ENCODE data around the gene SESN1.

The SESN1 gene

DNA sequence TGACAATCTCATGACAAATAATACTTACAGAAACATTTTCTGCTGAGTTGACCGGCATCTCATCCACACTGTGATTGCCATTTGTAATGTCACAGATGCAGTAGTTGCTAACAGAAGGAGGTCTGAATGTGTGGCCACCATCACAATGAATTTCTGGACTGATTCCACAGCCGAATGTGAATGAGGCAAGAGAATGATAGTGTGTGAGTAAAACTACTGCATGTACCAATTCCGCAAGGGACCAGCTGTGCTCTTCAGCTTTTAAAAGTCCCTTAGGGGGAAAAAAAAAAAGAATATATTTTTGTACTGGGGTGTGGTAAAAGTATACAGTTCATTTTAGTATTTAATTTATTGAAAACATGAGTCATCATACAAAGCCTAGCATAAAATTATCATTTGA lies 96.2 kb downstream of the SESN1 start:
- no peak for ATAC-seq (ENCODE audit: insufficient read depth, low read depth)
- Histone ChIP-seq H2AFZ (ENCODE audit: low read depth, low read length) (no peak overlapping the region), H3K4me1 (ENCODE audit: insufficient read depth, low read length) (no peaks in the 10 kb centered on the region), H3K9ac (ENCODE audit: low read depth, low read length) (no peak overlapping the region), H3K79me2 (ENCODE audit: insufficient read depth, low read length) (no peaks in the 10 kb centered on the region), H3K27ac (ENCODE audit: low read length) (no peak overlapping the region), H3K4me3 (ENCODE audit: low read depth in 1 of 2, low read length in 2 of 2) (no peak overlapping the region), H3K9me3 (ENCODE audit: insufficient read depth, low read length, severe bottlenecking) (no peaks in the 10 kb centered on the region), H3K36me3 (ENCODE audit: insufficient read depth, low read length) (0 out of 2 replicates have a peak, but pooled peaks cover 4% of the 10 kb centered on the region), H4K20me1 (ENCODE audit: insufficient read depth, low read length) (no peaks in the 10 kb centered on the region), H3K4me2 (ENCODE audit: insufficient read depth, low read length) (no peak overlapping the region), H3K27me3 (ENCODE audit: insufficient read depth, low read length, poor library complexity) (no peaks in the 10 kb centered on the region)
- no peak for TF ChIP-seq EZH2 (IDR thresholded peaks at IDR 0.05; ENCODE audit: borderline replicate concordance, low read depth, low read length, severe bottlenecking)
- no peak for TF ChIP-seq CTCF (IDR thresholded peaks at IDR 0.05; ENCODE audit: borderline replicate concordance, extremely low read depth, low read length, poor library complexity, severe bottlenecking)
- no peak for DNase-seq

- no peaks in the 10 kb centered on the region for H3K4me1 ChIP-seq (ENCODE audit: insufficient read depth, low read length)
- H3K9me3 ChIP-seq (ENCODE audit: insufficient read depth, low read length, severe bottlenecking) = no peaks in the 10 kb centered on the region
- no peak overlapping the region for H3K4me2 ChIP-seq (ENCODE audit: insufficient read depth, low read length)
- DNase-seq (no peak), ATAC-seq (ENCODE audit: insufficient read depth, low read depth) (no peak)
- H3K27ac ChIP-seq (ENCODE audit: low read length) = no peak overlapping the region
- no peak overlapping the region for H3K4me3 ChIP-seq (ENCODE audit: low read depth in 1 of 2, low read length in 2 of 2)
- no peaks in the 10 kb centered on the region for H3K79me2 ChIP-seq (ENCODE audit: insufficient read depth, low read length)
- no peaks in the 10 kb centered on the region for H3K27me3 ChIP-seq (ENCODE audit: insufficient read depth, low read length, poor library complexity)
- H3K36me3 ChIP-seq (ENCODE audit: insufficient read depth, low read length) = 0 out of 2 replicates have a peak, but pooled peaks cover 7% of the 10 kb centered on the region
- no peak for TF ChIP-seq EZH2 (IDR thresholded peaks at IDR 0.05; ENCODE audit: borderline replicate concordance, low read depth, low read length, severe bottlenecking)
- no peak for TF ChIP-seq CTCF (IDR thresholded peaks at IDR 0.05; ENCODE audit: borderline replicate concordance, extremely low read depth, low read length, poor library complexity, severe bottlenecking)
- no peak overlapping the region for H3K9ac ChIP-seq (ENCODE audit: low read depth, low read length)
- H4K20me1 ChIP-seq (ENCODE audit: insufficient read depth, low read length) = no peaks in the 10 kb centered on the region
- H2AFZ ChIP-seq (ENCODE audit: low read depth, low read length) = no peak overlapping the region
Observed at GRCh38 chr6:108996208-108996607, 98.4 kb downstream of the SESN1 start.

DNA sequence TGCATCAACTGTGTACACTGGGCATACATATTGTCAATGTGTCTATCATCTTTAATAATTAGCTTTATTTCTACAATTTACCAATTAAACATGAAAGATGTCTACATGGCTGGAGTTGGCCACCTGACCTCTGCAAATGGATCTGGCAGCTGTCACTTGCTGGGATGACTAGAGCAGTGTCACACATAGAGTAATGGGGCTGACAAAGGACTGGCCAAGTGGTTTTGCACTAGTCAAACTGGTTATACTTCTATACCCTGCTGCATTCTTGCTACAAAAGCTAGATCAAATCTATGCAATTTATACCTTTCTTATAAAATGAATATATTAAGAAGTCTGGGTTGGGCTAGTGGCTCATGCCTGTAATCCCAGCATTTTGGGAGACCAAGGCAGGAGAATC lies 99.3 kb downstream of the SESN1 start:
- Histone ChIP-seq H2AFZ (ENCODE audit: low read depth, low read length) (no peak overlapping the region), H4K20me1 (ENCODE audit: insufficient read depth, low read length) (no peaks in the 10 kb centered on the region), H3K4me3 (ENCODE audit: low read depth in 1 of 2, low read length in 2 of 2) (no peak overlapping the region), H3K27ac (ENCODE audit: low read length) (no peak overlapping the region), H3K79me2 (ENCODE audit: insufficient read depth, low read length) (no peaks in the 10 kb centered on the region), H3K36me3 (ENCODE audit: insufficient read depth, low read length) (0 out of 2 replicates have a peak, but pooled peaks cover 7% of the 10 kb centered on the region), H3K9me3 (ENCODE audit: insufficient read depth, low read length, severe bottlenecking) (no peaks in the 10 kb centered on the region), H3K4me2 (ENCODE audit: insufficient read depth, low read length) (no peak overlapping the region), H3K9ac (ENCODE audit: low read depth, low read length) (no peak overlapping the region), H3K27me3 (ENCODE audit: insufficient read depth, low read length, poor library complexity) (no peaks in the 10 kb centered on the region), H3K4me1 (ENCODE audit: insufficient read depth, low read length) (no peaks in the 10 kb centered on the region)
- no peak for TF ChIP-seq EZH2 (IDR thresholded peaks at IDR 0.05; ENCODE audit: borderline replicate concordance, low read depth, low read length, severe bottlenecking)
- no peak for TF ChIP-seq CTCF (IDR thresholded peaks at IDR 0.05; ENCODE audit: borderline replicate concordance, extremely low read depth, low read length, poor library complexity, severe bottlenecking)
- ATAC-seq (ENCODE audit: insufficient read depth, low read depth) (no peak), DNase-seq (no peak)

DNA sequence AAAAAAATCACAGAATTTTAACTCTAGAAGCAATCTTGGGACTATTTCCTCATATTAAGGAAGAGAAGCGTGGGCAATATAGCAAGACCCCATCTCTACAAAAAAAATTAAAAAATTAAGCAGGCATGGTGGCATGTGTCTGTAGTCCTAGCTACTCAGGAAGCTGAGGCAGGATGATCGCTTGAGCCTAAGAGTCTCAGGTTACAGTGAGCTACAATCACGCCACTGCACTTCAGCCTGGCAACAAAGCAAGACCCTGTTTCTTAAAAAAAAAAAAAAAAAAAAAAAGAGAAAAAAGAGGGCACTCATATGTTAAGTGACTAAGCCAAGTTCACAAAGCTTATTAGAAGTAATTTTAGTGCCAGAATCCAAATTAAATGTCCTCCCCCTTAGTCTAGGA lies 100.8 kb downstream of the SESN1 start:
- Histone ChIP-seq H3K9ac (ENCODE audit: low read depth, low read length) (no peak overlapping the region), H3K36me3 (ENCODE audit: insufficient read depth, low read length) (0 out of 2 replicates have a peak, but pooled peaks cover 7% of the 10 kb centered on the region), H3K4me3 (ENCODE audit: low read depth in 1 of 2, low read length in 2 of 2) (no peak overlapping the region), H4K20me1 (ENCODE audit: insufficient read depth, low read length) (no peaks in the 10 kb centered on the region), H3K27me3 (ENCODE audit: insufficient read depth, low read length, poor library complexity) (no peaks in the 10 kb centered on the region), H3K79me2 (ENCODE audit: insufficient read depth, low read length) (no peaks in the 10 kb centered on the region), H3K9me3 (ENCODE audit: insufficient read depth, low read length, severe bottlenecking) (no peaks in the 10 kb centered on the region), H3K4me2 (ENCODE audit: insufficient read depth, low read length) (no peak overlapping the region), H3K4me1 (ENCODE audit: insufficient read depth, low read length) (no peaks in the 10 kb centered on the region), H2AFZ (ENCODE audit: low read depth, low read length) (no peak overlapping the region), H3K27ac (ENCODE audit: low read length) (no peak overlapping the region)
- ATAC-seq (ENCODE audit: insufficient read depth, low read depth) (no peak), DNase-seq (no peak)
- TF ChIP-seq EZH2 (IDR thresholded peaks at IDR 0.05; ENCODE audit: borderline replicate concordance, low read depth, low read length, severe bottlenecking) (no peak), CTCF (IDR thresholded peaks at IDR 0.05; ENCODE audit: borderline replicate concordance, extremely low read depth, low read length, poor library complexity, severe bottlenecking) (no peak)

All from DND-41 (cell line).